Activated naive CD4-positive, alpha-beta T cell treated with anti-CD3 and anti-CD28 coated beads for 36 hours (primary cell): ENCODE results near the gene SH3RF2. TPM values are rescaled to one million over a fixed set of nuclear protein-coding genes. Genes with fewer than 3 reads are reported as not detected.
"Not testable (repeated sequence)": the region's sequence is repeated elsewhere in the genome, so short reads cannot be mapped to it uniquely, and the experiment has no call there.

ENCODE experiments used
- CTCF ChIA-PET: fragments of 350-600 bp; sonication (Branson Sonifier 250); formaldehyde crosslinking; loops from one replicate; lab custom pipeline; 2021; ENCODE audit warnings: antibody characterized with exemption; lab: Charles Lee
- DNase-seq: peaks from one replicate; pipeline ENCODE4 v3.0.0-alpha.2; 2020
- H3K27ac Mint-ChIP-seq: one replicate; pipeline ENCODE4 v1.8.0; 2021; ENCODE audit warnings: mild to moderate bottlenecking, mixed read lengths
- H3K27me3 Mint-ChIP-seq: one replicate; pipeline ENCODE4 v1.8.0; 2021; ENCODE audit warnings: low read depth, mixed read lengths
- H3K36me3 Mint-ChIP-seq: one replicate; pipeline ENCODE4 v1.8.0; 2021; ENCODE audit warnings: low read depth, mixed read lengths
- H3K4me1 Mint-ChIP-seq: one replicate; pipeline ENCODE4 v1.8.0; 2021; ENCODE audit warnings: low read depth, mixed read lengths
- H3K4me3 Mint-ChIP-seq: one replicate; pipeline ENCODE4 v1.8.0; 2021; ENCODE audit warnings: mild to moderate bottlenecking, moderate library complexity, mixed read lengths
- H3K9me3 Mint-ChIP-seq: one replicate; pipeline ENCODE4 v1.8.0; 2021; ENCODE audit warnings: mixed read lengths
- intact Hi-C: fragments of 100-400 bp; cut with micrococcal nuclease; formaldehyde crosslinking; loops from one replicate; pipeline ENCODE4 v1.15.1; 2023
- total RNA-seq, 2 experiments: library from RNA; stranded (reverse); gene quantifications; one replicate each; pipeline ENCODE4 v1.2.3, GENCODE V29; 2021

SH3RF2 gene, protein sequence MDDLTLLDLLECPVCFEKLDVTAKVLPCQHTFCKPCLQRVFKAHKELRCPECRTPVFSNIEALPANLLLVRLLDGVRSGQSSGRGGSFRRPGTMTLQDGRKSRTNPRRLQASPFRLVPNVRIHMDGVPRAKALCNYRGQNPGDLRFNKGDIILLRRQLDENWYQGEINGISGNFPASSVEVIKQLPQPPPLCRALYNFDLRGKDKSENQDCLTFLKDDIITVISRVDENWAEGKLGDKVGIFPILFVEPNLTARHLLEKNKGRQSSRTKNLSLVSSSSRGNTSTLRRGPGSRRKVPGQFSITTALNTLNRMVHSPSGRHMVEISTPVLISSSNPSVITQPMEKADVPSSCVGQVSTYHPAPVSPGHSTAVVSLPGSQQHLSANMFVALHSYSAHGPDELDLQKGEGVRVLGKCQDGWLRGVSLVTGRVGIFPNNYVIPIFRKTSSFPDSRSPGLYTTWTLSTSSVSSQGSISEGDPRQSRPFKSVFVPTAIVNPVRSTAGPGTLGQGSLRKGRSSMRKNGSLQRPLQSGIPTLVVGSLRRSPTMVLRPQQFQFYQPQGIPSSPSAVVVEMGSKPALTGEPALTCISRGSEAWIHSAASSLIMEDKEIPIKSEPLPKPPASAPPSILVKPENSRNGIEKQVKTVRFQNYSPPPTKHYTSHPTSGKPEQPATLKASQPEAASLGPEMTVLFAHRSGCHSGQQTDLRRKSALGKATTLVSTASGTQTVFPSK
- total RNA-seq = not detected

GRCh38 chr5:145936401-145937131, at the start of gene SH3RF2:
Gene SH3RF2 (plus strand): TSS chr5:145936578. CDS start chr5:145937929, 1,351 bp downstream.
- H3K4me3 Mint-ChIP-seq = no peak within 1 kb of the TSS

GRCh38 chr5:145887217-145887616, 49.2 kb upstream of the SH3RF2 start:
- no peak overlapping the region for H3K4me3 Mint-ChIP-seq
- CTCF ChIA-PET = no interaction called here
- H3K4me1 Mint-ChIP-seq = no peaks in the 10 kb centered on the region
- H3K9me3 Mint-ChIP-seq = peaks cover 5% of the 10 kb centered on the region
- H3K36me3 Mint-ChIP-seq = peaks cover 3% of the 10 kb centered on the region
- peaks cover 2% of the 10 kb centered on the region for H3K27me3 Mint-ChIP-seq
- H3K27ac Mint-ChIP-seq = no peak overlapping the region
- DNase-seq = no peak
- intact Hi-C loops = no loop called here

More at GRCh38 chr5:145936401-145937131, at the start of gene SH3RF2:
- peak; percentile 34 for DNase-seq
- Mint-ChIP-seq H3K36me3 (no peaks in the 10 kb centered on the region), H3K9me3 (no peaks in the 10 kb centered on the region), H3K27me3 (peaks cover 44% of the 10 kb centered on the region), H3K4me1 (peaks cover 16% of the 10 kb centered on the region), H3K27ac (no peak within 1 kb of the TSS)
- intact Hi-C loops = loop anchor here (1.0 kb wide), 1 partner anchor 10 kb away; no protein-coding TSS in a partner anchor
- CTCF ChIA-PET = no interaction called here

DNA sequence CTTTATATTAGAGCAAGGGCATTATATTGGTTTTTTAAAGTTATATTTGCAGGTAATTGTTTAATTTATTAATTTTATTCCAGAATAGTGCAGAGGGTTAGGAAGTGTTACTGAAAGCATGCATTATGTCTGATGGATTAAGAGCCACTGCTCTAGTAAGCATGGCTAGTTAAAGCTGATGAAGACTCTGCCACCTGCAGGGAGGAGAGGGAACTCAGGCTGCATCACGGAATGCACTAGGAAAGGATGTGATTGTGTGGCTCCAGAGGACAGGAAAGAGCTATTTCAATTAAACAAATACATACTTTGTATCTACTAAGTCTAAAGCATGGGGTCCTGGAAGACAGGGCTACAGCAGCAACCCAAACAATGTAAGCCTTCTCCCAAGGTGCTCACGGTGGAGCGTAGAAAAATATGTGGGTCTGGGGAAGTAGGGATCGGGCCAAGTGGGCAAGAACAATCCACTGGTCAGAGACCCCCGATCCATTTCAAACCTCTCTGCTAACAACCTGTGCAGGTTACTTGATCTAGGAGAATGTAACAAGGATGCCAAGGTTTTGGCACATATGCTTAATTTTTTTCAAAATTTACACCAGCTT, 48.3 kb upstream of the SH3RF2 start:
- no peak overlapping the region for H3K4me3 Mint-ChIP-seq
- intact Hi-C loops = no loop called here
- no peak overlapping the region for H3K27ac Mint-ChIP-seq
- CTCF ChIA-PET = interaction anchor here (0.5 to 0.7 kb wide), 2 partner anchors 22 to 501 kb away, joined by 3 read pairs; no protein-coding TSS in a partner anchor
- DNase-seq = no peak
- H3K36me3 Mint-ChIP-seq = peaks cover 3% of the 10 kb centered on the region
- H3K27me3 Mint-ChIP-seq = peaks cover 2% of the 10 kb centered on the region
- no peaks in the 10 kb centered on the region for H3K4me1 Mint-ChIP-seq
- H3K9me3 Mint-ChIP-seq = peaks cover 5% of the 10 kb centered on the region

DNA sequence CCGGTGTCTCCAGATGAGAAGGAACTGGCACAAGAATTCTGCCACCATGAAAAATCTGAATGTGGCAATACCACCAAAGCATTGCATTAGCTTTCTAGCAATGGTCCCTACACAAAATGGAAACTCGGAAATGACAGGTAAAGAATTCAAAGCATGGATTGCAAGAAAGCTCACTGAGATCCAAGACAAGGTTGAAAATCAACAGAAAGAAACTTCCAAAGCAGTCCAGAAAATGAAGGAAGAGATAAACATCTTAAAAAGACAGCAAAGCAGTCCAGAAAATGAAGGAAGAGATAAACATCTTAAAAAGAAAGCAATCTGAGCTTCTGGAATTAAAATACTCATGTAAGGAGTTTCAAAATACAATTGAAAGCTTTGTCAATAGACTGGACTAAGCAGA, 46.8 kb upstream of the SH3RF2 start:
- Mint-ChIP-seq H3K36me3 (peaks cover 3% of the 10 kb centered on the region), H3K4me3 (no peak overlapping the region), H3K27me3 (peaks cover 2% of the 10 kb centered on the region), H3K27ac (no peak overlapping the region), H3K9me3 (peaks cover 5% of the 10 kb centered on the region), H3K4me1 (no peaks in the 10 kb centered on the region)
- DNase-seq = no peak
- intact Hi-C loops = no loop called here
- CTCF ChIA-PET = no interaction called here

GRCh38 chr5:145891378-145891777, 45.0 kb upstream of the SH3RF2 start:
- DNase-seq, H3K4me1 Mint-ChIP-seq, H3K9me3 Mint-ChIP-seq, intact Hi-C loops, H3K4me3 Mint-ChIP-seq, H3K27me3 Mint-ChIP-seq, H3K36me3 Mint-ChIP-seq, CTCF ChIA-PET, H3K27ac Mint-ChIP-seq: not testable (repeated sequence)

DNA sequence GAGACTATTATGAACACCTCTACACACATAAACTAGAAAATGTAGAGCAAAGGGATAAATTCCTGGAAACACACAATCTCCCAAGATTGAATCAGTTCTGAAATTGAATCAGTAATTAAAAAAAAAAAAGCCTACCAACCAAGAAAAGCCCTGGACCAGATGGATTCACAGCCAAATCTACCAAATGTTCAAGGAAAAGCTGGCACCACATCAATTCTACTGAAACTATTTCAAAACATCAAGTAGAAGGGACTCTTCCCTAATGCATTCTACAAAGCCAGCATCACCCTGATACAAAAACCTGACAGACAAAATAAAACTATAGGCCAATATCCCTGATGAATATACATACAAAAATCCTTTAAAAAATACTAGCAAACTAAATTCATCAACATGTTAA, 38.2 kb upstream of the SH3RF2 start:
- H3K4me1 Mint-ChIP-seq = no peaks in the 10 kb centered on the region
- DNase-seq = no peak
- H3K9me3 Mint-ChIP-seq = peaks cover 4% of the 10 kb centered on the region
- H3K27me3 Mint-ChIP-seq = peaks cover 3% of the 10 kb centered on the region
- CTCF ChIA-PET = no interaction called here
- H3K27ac Mint-ChIP-seq = no peak overlapping the region
- H3K4me3 Mint-ChIP-seq = no peak overlapping the region
- H3K36me3 Mint-ChIP-seq = no peaks in the 10 kb centered on the region
- intact Hi-C loops = no loop called here

DNA sequence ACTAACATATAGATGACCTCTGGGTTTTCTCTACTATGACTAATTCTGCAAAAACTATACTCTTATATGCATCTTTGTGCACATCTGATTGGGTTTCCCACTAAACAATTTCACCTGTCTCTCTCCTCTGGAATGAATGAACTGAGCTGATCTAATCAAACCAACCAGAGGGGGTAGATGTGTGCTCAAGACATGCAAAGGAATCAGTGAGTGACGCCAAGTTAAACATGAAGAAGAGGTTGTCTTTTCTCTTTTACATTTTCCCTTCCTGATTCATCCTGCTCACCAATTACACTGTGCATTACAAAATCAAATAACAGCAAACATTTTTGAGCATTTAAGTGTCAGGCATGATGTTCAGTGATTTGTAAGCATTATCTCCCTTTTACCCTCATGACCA, 34.0 kb upstream of the SH3RF2 start:
- Mint-ChIP-seq H3K4me1 (no peaks in the 10 kb centered on the region), H3K27me3 (no peaks in the 10 kb centered on the region), H3K27ac (no peak overlapping the region), H3K36me3 (no peaks in the 10 kb centered on the region), H3K9me3 (no peaks in the 10 kb centered on the region), H3K4me3 (no peak overlapping the region)
- CTCF ChIA-PET = no interaction called here
- intact Hi-C loops = no loop called here
- no peak for DNase-seq

DNA sequence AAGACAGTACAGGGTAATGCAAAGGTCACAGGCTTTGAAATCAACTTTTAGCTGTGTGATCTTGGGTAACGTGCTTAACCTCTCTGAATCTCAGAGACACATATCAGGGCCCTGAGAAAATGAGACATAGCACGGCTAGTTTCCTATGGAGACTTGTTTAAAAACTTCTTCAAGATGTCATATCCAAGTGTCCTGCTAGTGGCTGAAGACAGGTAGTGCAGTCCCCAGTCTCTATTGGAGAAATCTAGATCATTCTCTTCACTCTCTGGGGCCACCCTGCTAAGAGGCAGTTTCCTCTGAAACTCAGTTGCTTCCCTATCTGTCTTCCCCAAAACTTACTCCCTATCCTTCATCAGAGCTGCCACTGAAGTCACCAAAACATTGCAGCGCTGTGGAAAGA, 33.3 kb upstream of the SH3RF2 start:
- H3K9me3 Mint-ChIP-seq = no peaks in the 10 kb centered on the region
- intact Hi-C loops = no loop called here
- no peaks in the 10 kb centered on the region for H3K27me3 Mint-ChIP-seq
- H3K36me3 Mint-ChIP-seq = no peaks in the 10 kb centered on the region
- CTCF ChIA-PET = no interaction called here
- H3K4me1 Mint-ChIP-seq = no peaks in the 10 kb centered on the region
- DNase-seq = no peak
- no peak overlapping the region for H3K4me3 Mint-ChIP-seq
- H3K27ac Mint-ChIP-seq = no peak overlapping the region

DNA sequence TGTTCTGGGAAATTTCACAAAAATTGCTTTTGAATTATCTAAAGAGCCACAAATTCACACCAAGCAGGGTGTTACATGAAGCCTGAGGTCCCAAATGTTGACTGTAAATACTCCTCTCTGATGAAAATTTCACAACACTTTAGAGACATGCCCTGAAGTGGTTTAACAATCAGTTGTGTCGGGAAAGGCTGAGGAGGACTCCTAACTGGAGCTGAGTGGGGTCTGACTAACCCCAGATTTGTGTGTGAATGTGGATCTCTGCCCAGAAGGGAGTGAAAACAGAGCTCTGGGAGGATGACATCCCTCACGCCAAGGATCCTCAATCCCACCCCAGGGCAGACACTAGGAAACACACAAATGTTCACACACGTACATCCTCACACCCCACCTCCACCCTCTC, 32.5 kb upstream of the SH3RF2 start:
- Mint-ChIP-seq H3K4me3 (no peak overlapping the region), H3K9me3 (no peaks in the 10 kb centered on the region), H3K27me3 (no peaks in the 10 kb centered on the region), H3K27ac (no peak overlapping the region), H3K36me3 (no peaks in the 10 kb centered on the region), H3K4me1 (no peaks in the 10 kb centered on the region)
- CTCF ChIA-PET = no interaction called here
- intact Hi-C loops = no loop called here
- DNase-seq = no peak

DNA sequence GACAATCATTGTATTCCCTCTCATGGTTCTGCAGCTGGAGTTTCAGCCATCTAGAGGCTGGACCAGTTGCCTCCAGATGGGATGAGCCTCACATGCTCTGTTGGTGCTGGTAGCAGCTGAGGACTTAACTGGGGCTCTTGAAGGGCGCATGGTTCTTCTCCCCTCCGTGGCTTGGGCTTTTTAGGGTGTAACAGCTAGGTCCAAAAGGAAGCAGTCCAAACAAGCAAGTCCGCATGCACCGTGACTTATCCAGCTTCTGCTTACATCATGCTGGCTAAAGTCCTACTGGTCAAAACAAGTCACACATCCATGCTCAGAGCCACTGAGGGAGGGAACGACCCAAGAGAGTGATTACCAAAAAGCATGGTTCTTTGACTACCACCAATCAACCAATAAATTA, 31.6 kb upstream of the SH3RF2 start:
- DNase-seq = no peak
- H3K9me3 Mint-ChIP-seq = no peaks in the 10 kb centered on the region
- H3K4me3 Mint-ChIP-seq = no peak overlapping the region
- no peak overlapping the region for H3K27ac Mint-ChIP-seq
- no peaks in the 10 kb centered on the region for H3K36me3 Mint-ChIP-seq
- no peaks in the 10 kb centered on the region for H3K4me1 Mint-ChIP-seq
- CTCF ChIA-PET = interaction anchor here (0.6 kb wide), 1 partner anchor 313 kb away, joined by 3 read pairs; no protein-coding TSS in a partner anchor
- H3K27me3 Mint-ChIP-seq = no peaks in the 10 kb centered on the region
- intact Hi-C loops = no loop called here

GRCh38 chr5:145906401-145906800, 30.0 kb upstream of the SH3RF2 start:
- Mint-ChIP-seq H3K9me3 (no peaks in the 10 kb centered on the region), H3K36me3 (no peaks in the 10 kb centered on the region), H3K4me3 (no peak overlapping the region), H3K27me3 (peaks cover 4% of the 10 kb centered on the region), H3K4me1 (no peaks in the 10 kb centered on the region), H3K27ac (no peak overlapping the region)
- no peak for DNase-seq
- intact Hi-C loops = no loop called here
- CTCF ChIA-PET = no interaction called here
